Right atrium auricular region (tissue), 2 donors: Measurements from ENCODE around the gene CDKN2D. TPM values are rescaled to one million over a fixed set of nuclear protein-coding genes. Genes with fewer than 3 reads are reported as not detected.

ENCODE experiments used
- DNase-seq: peaks from one replicate; pipeline ENCODE4 v3.0.0-alpha.2; 2019; ENCODE audit warnings: low spot score
- H3K27ac ChIP-seq, 2 donors: fragments of 200-600 bp; sonication (generic); 1 replicate in 1 of 2; 2 replicates in 1 of 2; pipeline ENCODE4 v1.5.1; 2016 to 2019
- H3K27me3 ChIP-seq, 2 donors: fragments of 200-600 bp; sonication (generic); one replicate each; pipeline versions ENCODE4 v1.5.1 to v1.6.0; 2017 to 2019
- H3K36me3 ChIP-seq: fragments of 200-600 bp; sonication (generic); one replicate; pipeline ENCODE4 v1.5.1; 2016
- H3K4me1 ChIP-seq, 2 donors: fragments of 200-600 bp; sonication (generic); one replicate each; pipeline versions ENCODE4 v1.5.1 to v1.6.0; 2017 to 2019
- H3K4me3 ChIP-seq, 2 donors: fragments of 200-600 bp; sonication (generic); 1 replicate in 1 of 2; 2 replicates in 1 of 2; pipeline ENCODE4 v1.5.1; 2017 to 2019; ENCODE audit warnings: mild to moderate bottlenecking in 1 of 2, moderate library complexity in 1 of 2
- H3K9me3 ChIP-seq, 2 donors: fragments of 200-600 bp; sonication (generic); one replicate each; pipeline ENCODE4 v1.5.1; 2019
- CTCF ChIP-seq, 2 donors: fragments of 200-600 bp; sonication (generic); IDR thresholded peaks; one replicate each; pipeline ENCODE4 v1.5.1; 2019; ENCODE audit warnings: antibody characterized with exemption in 2 of 2
- total RNA-seq, 2 donors: library from RNA; depleted of rRNA; stranded (reverse); fragments of >200 nt; gene quantifications; one replicate each; pipeline ENCODE4 v1.1.0, GENCODE V29; 2016

Gene CDKN2D
- total RNA-seq, 2 donors from 2014 or later = 4.4 to 4.6 TPM

- Histone ChIP-seq H3K27ac (no peak overlapping the region), H3K9me3 (no peaks in the 10 kb centered on the region), H3K36me3 (no peaks in the 10 kb centered on the region), H3K27me3 (peaks cover 0 to 4% of the 10 kb centered on the region in 2 donors), H3K4me3 (no peak overlapping the region), H3K4me1 (peaks cover 0 to 1% of the 10 kb centered on the region in 2 donors)
- no peak for TF ChIP-seq CTCF (IDR thresholded peaks at IDR 0.05)
- DNase-seq = no peak
Observed at GRCh38 chr19:10586396-10586795, 17.6 kb upstream of the CDKN2D start.

- no peaks in the 10 kb centered on the region for H3K36me3 ChIP-seq
- H3K4me1 ChIP-seq = peaks cover 0 to 6% of the 10 kb centered on the region in 2 donors
- peaks cover 0 to 4% of the 10 kb centered on the region in 2 donors for H3K27me3 ChIP-seq
- H3K9me3 ChIP-seq = no peaks in the 10 kb centered on the region
- no peak for DNase-seq
- H3K4me3 ChIP-seq = no peak overlapping the region
- TF ChIP-seq CTCF (IDR thresholded peaks at IDR 0.05) = no peak
- H3K27ac ChIP-seq = no peak overlapping the region
Observed at GRCh38 chr19:10583036-10583776, 14.4 kb upstream of the CDKN2D start.

GRCh38 chr19:10582091-10582490, 13.3 kb upstream of the CDKN2D start:
- Histone ChIP-seq H3K36me3 (no peaks in the 10 kb centered on the region), H3K4me1 (peaks cover 0 to 6% of the 10 kb centered on the region in 2 donors), H3K27me3 (peaks cover 0 to 4% of the 10 kb centered on the region in 2 donors), H3K9me3 (no peaks in the 10 kb centered on the region), H3K4me3 (no peak overlapping the region), H3K27ac (no peak overlapping the region)
- DNase-seq = no peak
- TF ChIP-seq CTCF (IDR thresholded peaks at IDR 0.05) = no peak

- peak; percentile 94 for DNase-seq
Observed at GRCh38 chr19:10580979-10581631, 12.3 kb upstream of the CDKN2D start.

GRCh38 chr19:10577951-10578350, 9.2 kb upstream of the CDKN2D start:
- no peak overlapping the region for H3K4me3 ChIP-seq
- no peak for DNase-seq
- peaks cover 0 to 6% of the 10 kb centered on the region in 2 donors for H3K4me1 ChIP-seq
- H3K9me3 ChIP-seq = no peaks in the 10 kb centered on the region
- TF ChIP-seq CTCF (IDR thresholded peaks at IDR 0.05) = no peak
- H3K36me3 ChIP-seq = no peaks in the 10 kb centered on the region
- H3K27ac ChIP-seq = no peak overlapping the region
- H3K27me3 ChIP-seq = no peaks in the 10 kb centered on the region

More at GRCh38 chr19:10580979-10581631, 12.3 kb upstream of the CDKN2D start:
- peaks cover 0 to 6% of the 10 kb centered on the region in 2 donors for H3K4me1 ChIP-seq
- peak; percentile 98 to 99 for TF ChIP-seq CTCF (IDR thresholded peaks at IDR 0.05)
- H3K27ac ChIP-seq = no peak overlapping the region
- no peak overlapping the region for H3K4me3 ChIP-seq
- H3K27me3 ChIP-seq = no peaks in the 10 kb centered on the region
- no peaks in the 10 kb centered on the region for H3K36me3 ChIP-seq
- H3K9me3 ChIP-seq = no peaks in the 10 kb centered on the region
